K562 (cell line): Measurements from ENCODE around the gene SLC6A16. TPM values are rescaled to one million over a fixed set of nuclear protein-coding genes. Genes with fewer than 3 reads are reported as not detected.

Experiments
- ATAC-seq: fragments of 200-7000 bp; cut with Tn5 transposase; 3 replicates; pipeline ENCODE4 v1.9.1; 2020; ENCODE audit warnings: moderate library complexity
- BruUV-seq: library from RNA; stranded (reverse); fragments of 400-500 nt; replicated peaks from 2 replicates; lab custom pipeline; 2021; lab: Mats Ljungman, UMichigan
- CTCF ChIA-PET: fragments of 300-600 bp; formaldehyde crosslinking; extraction: SDS; loops from one replicate; lab custom pipeline; 2021; ENCODE audit warnings: low intra/inter-chr PET ratio; lab: Yijun Ruan, JAX
- POLR2A ChIA-PET: fragments of 300-600, 350-650 bp; sonication (Branson Sonifier 250); formaldehyde crosslinking; extraction: SDS; loops from one replicate; lab custom pipeline; 2021; ENCODE audit warnings: antibody characterized with exemption, inconsistent platforms; lab: Yijun Ruan, JAX
- DNase-seq, 4 experiments: peaks; one replicate each; pipeline versions ENCODE4 v3.0.0 to v3.0.0-alpha.2; 2011 to 2018; ENCODE audit warnings: low spot score in 3 of 4, mixed read lengths in 3 of 4; ENCODE audit errors: extremely low read depth in 1 of 4
- FAIRE-seq: peaks from 2 replicates; lab custom pipeline; 2011; peaks lifted over from hg19 to GRCh38; lab: Jason Lieb, UNC
- H2AFZ ChIP-seq: 2 replicates; pipeline ENCODE4 v1.6.0; 2011; ENCODE audit warnings: low read depth, low read length, control low read depth, inconsistent platforms
- H3K27ac ChIP-seq: fragments of 200-600 bp; 3 replicates; pipeline ENCODE4 v1.8.0; 2011; ENCODE audit warnings: low read depth, mild to moderate bottlenecking, control low read depth, inconsistent platforms, low read length, moderate library complexity, mixed read lengths; ENCODE audit errors: extremely low read depth
- H3K27me3 ChIP-seq, 2 experiments: fragments of 300-600 bp in 1 of 2; 2 replicates in 1 of 2; 3 replicates in 1 of 2; pipeline versions ENCODE4 v1.6.0 to v1.8.0; 2011; ENCODE audit warnings: inconsistent platforms in 2 of 2, low read length in 2 of 2, mild to moderate bottlenecking in 1 of 2, mixed read lengths in 1 of 2, moderate library complexity in 1 of 2; ENCODE audit not compliant: control insufficient read depth in 2 of 2, insufficient read depth in 2 of 2
- H3K36me3 ChIP-seq: fragments of 300-600 bp; 3 replicates; pipeline ENCODE4 v1.8.0; 2011; ENCODE audit warnings: mild to moderate bottlenecking, low read length, inconsistent platforms; ENCODE audit not compliant: control insufficient read depth, insufficient read depth
- H3K4me1 ChIP-seq, 2 experiments: fragments of 200-600 bp in 1 of 2; replicated peaks in 1 of 2; 2 replicates in 1 of 2; 3 replicates in 1 of 2; pipeline versions ENCODE4 v1.5.1 to v1.8.0; 2011; ENCODE audit warnings: inconsistent platforms in 2 of 2, low read length in 2 of 2, mild to moderate bottlenecking in 1 of 2, mixed read lengths in 1 of 2, moderate library complexity in 1 of 2; ENCODE audit not compliant: control insufficient read depth in 2 of 2, insufficient read depth in 2 of 2
- H3K4me2 ChIP-seq: 2 replicates; pipeline ENCODE4 v1.6.1; 2011; ENCODE audit warnings: low read length, control low read depth, inconsistent platforms, mixed read lengths; ENCODE audit not compliant: insufficient read depth
- H3K4me3 ChIP-seq: fragments of 200-600 bp; sonication (generic), shearing (Covaris generic); 2 replicates; pipeline ENCODE4 v1.5.1; 2016; ENCODE audit warnings: control low read depth, inconsistent platforms
- H3K79me2 ChIP-seq: fragments of 200-600 bp; 3 replicates; pipeline ENCODE4 v1.8.0; 2011; ENCODE audit warnings: low read length, inconsistent platforms; ENCODE audit not compliant: control insufficient read depth, insufficient read depth
- H3K9ac ChIP-seq, 2 experiments: 2 replicates each; pipeline versions ENCODE4 v1.6.0 to v1.6.1; 2011; ENCODE audit warnings: low read depth in 2 of 2, low read length in 2 of 2, control low read depth in 1 of 2, inconsistent platforms in 1 of 2, mild to moderate bottlenecking in 1 of 2, mixed read lengths in 1 of 2; ENCODE audit not compliant: insufficient read depth in 1 of 2
- H3K9me1 ChIP-seq: one replicate; pipeline ENCODE4 v1.6.0; 2011; ENCODE audit warnings: inconsistent platforms, mild to moderate bottlenecking, low read length, moderate library complexity; ENCODE audit not compliant: control insufficient read depth, insufficient read depth
- H3K9me3 ChIP-seq: replicated peaks from 2 replicates; pipeline ENCODE4 v1.5.1; 2011; ENCODE audit warnings: low read depth, low read length, inconsistent platforms; ENCODE audit not compliant: control insufficient read depth, insufficient read depth
- H4K20me1 ChIP-seq: replicated peaks from 2 replicates; pipeline ENCODE4 v1.6.1; 2011; ENCODE audit warnings: low read length, inconsistent platforms, mixed read lengths; ENCODE audit not compliant: control insufficient read depth, insufficient read depth
- ARID1B ChIP-seq: fragments of 450-650 bp; IDR thresholded peaks from 2 replicates; pipeline ENCODE4 v1.6.1; 2016; ENCODE audit warnings: antibody characterized with exemption, mild to moderate bottlenecking, inconsistent platforms
- ARNT ChIP-seq, 2 experiments: fragments of 450-650 bp; IDR thresholded peaks; 2 replicates each; pipeline ENCODE4 v1.6.1; 2016; ENCODE audit warnings: mild to moderate bottlenecking in 1 of 2
- DPF2 ChIP-seq: fragments of 450-650 bp; IDR thresholded peaks from 2 replicates; pipeline ENCODE4 v1.6.1; 2016
- ETS1 ChIP-seq: conservative IDR thresholded peaks from 2 replicates; pipeline ENCODE4 v1.6.1; 2011; ENCODE audit warnings: low read depth, mild to moderate bottlenecking, low read length; ENCODE audit not compliant: control insufficient read depth
- ETV5 ChIP-seq: sonication (generic); formaldehyde crosslinking; IDR thresholded peaks from 2 replicates; pipeline ENCODE4 v1.4.0; 2020; ENCODE audit warnings: low read depth, mild to moderate bottlenecking, missing genetic modification reagents
- HDGF ChIP-seq: fragments of 450-650 bp; IDR thresholded peaks from 2 replicates; pipeline ENCODE4 v1.6.1; 2016
- MECOM ChIP-seq: fragments of 250-450 bp; sonication (Bioruptor Pico); IDR thresholded peaks from 2 replicates; pipeline ENCODE4 v1.8.0; 2022; ENCODE audit warnings: inconsistent platforms
- MYBL2 ChIP-seq, 2 experiments: fragments of 450-650 bp in 1 of 2; sonication (generic) in 1 of 2; formaldehyde crosslinking in 1 of 2; IDR thresholded peaks; 2 replicates each; pipeline versions ENCODE4 v1.6.1 to v1.8.1; 2017 to 2022; ENCODE audit warnings: borderline replicate concordance in 1 of 2, inconsistent platforms in 1 of 2, low read depth in 1 of 2, mild to moderate bottlenecking in 1 of 2, missing genetic modification reagents in 1 of 2, moderate library complexity in 1 of 2
- NBN ChIP-seq: fragments of 450-650 bp; IDR thresholded peaks from 2 replicates; pipeline ENCODE4 v1.6.1; 2016; ENCODE audit warnings: low read depth, mild to moderate bottlenecking
- NR2F6 ChIP-seq: fragments of 450-650 bp; formaldehyde crosslinking; IDR thresholded peaks from 2 replicates; pipeline ENCODE4 v1.4.0; 2020; ENCODE audit warnings: mild to moderate bottlenecking
- PHF21A ChIP-seq: fragments of 450-650 bp; IDR thresholded peaks from 2 replicates; pipeline ENCODE4 v1.6.1; 2017; ENCODE audit warnings: low read depth, borderline replicate concordance
- POLR2AphosphoS2 ChIP-seq: IDR thresholded peaks from 2 replicates; pipeline ENCODE4 v1.6.1; 2012; ENCODE audit warnings: low read length, improper control_type of control experiment
- POLR2AphosphoS5 ChIP-seq: IDR thresholded peaks from 2 replicates; pipeline ENCODE4 v1.6.1; 2011; ENCODE audit warnings: mild to moderate bottlenecking, low read depth, low read length, moderate library complexity; ENCODE audit not compliant: control insufficient read depth, insufficient read depth
- POLR2B ChIP-seq: fragments of 450-650 bp; IDR thresholded peaks from 2 replicates; pipeline ENCODE4 v1.6.1; 2018; ENCODE audit warnings: low read depth; ENCODE audit not compliant: partially characterized antibody
- POLR2G ChIP-seq: fragments of 200-400 bp; formaldehyde crosslinking; IDR thresholded peaks from 2 replicates; pipeline ENCODE4 v1.6.1; 2017; ENCODE audit warnings: low read depth, mild to moderate bottlenecking, antibody characterized with exemption, low read length, moderate library complexity
- RBM22 ChIP-seq: fragments of 200-400 bp; formaldehyde crosslinking; IDR thresholded peaks from 2 replicates; pipeline ENCODE4 v1.6.1; 2018; ENCODE audit warnings: low read length, low read depth; ENCODE audit not compliant: poor library complexity, severe bottlenecking
- SPI1 ChIP-seq: IDR thresholded peaks from 2 replicates; pipeline ENCODE4 v1.6.1; 2011; ENCODE audit warnings: low read depth, low read length, control low read depth, borderline replicate concordance
- SREBF2 ChIP-seq: sonication (generic); formaldehyde crosslinking; IDR thresholded peaks from 2 replicates; pipeline ENCODE4 v1.4.0; 2020; ENCODE audit warnings: mild to moderate bottlenecking, missing genetic modification reagents
- U2AF1 ChIP-seq: fragments of 200-400 bp; formaldehyde crosslinking; optimal IDR thresholded peaks from 2 replicates; pipeline ENCODE3; 2017; ENCODE audit warnings: mild to moderate bottlenecking, low read depth, low read length, moderate library complexity
- ZNF551 ChIP-seq: fragments of 250-450 bp; sonication (Bioruptor Pico); IDR thresholded peaks from 2 replicates; pipeline ENCODE4 v1.5.0; 2021; ENCODE audit warnings: mild to moderate bottlenecking, moderate library complexity
- WGBS: fragments of 100-300 bp; shearing (Covaris generic); methylation state at CpG from one replicate; pipeline ENCODE4 v1.1.6; 2016; ENCODE audit warnings: low coverage, mixed read lengths; ENCODE audit not compliant: insufficient coverage; ENCODE audit errors: missing lambda C conversion rate; 5-methylcytosine and 5-hydroxymethylcytosine counted together
- in situ Hi-C: fragments of 300-500 bp; cut with MboI; formaldehyde crosslinking; loops from 4 replicates; pipeline ENCODE4 v1.15.0; 2018; ENCODE audit warnings: inconsistent platforms, mixed read lengths
- intact Hi-C: fragments of 100-400 bp; cut with micrococcal nuclease; formaldehyde crosslinking; loops from 2 replicates; pipeline ENCODE4 v1.14.2; 2022
- polyA plus RNA-seq, 8 experiments: library from polyadenylated mRNA; depleted of rRNA in 4 of 8; stranded (reverse) in 5 of 8; unstranded in 3 of 8; fragments of >200 nt; fragmentation: Nextera tagmentation in 2 of 8; fragmentation: Illumina TruSeq in 1 of 8; extraction: Ambion mirVana in 2 of 8; extraction: Trizol in 1 of 8; gene quantifications; 2 replicates each; pipeline versions ENCODE4 v1.2.1 to v1.2.3, GENCODE V29; 2011 to 2014; ENCODE audit warnings: inconsistent platforms in 1 of 8, missing spikeins in 1 of 8
- total RNA-seq, 7 experiments: library from RNA; depleted of rRNA in 6 of 7; stranded (reverse); fragments of >200 nt in 6 of 7; fragmentation: Illumina TruSeq in 2 of 7; extraction: Trizol in 2 of 7; gene quantifications; 2 replicates each; pipeline versions ENCODE4 v1.2.1 to v1.2.3, GENCODE V29; 2011 to 2021; ENCODE audit warnings: low replicate concordance in 1 of 7

SLC6A16 gene
- total and polyA plus RNA-seq, 9 of the 15 experiments (the other 6 are each of a cell fraction or from before 2014, with no cell fraction given) = 0.05 to 0.95 (median 0.36) TPM

- H3K4me3 ChIP-seq = peak overlapping the region; percentile 31; the same call in 1 of the 2 replicates
- ATAC-seq (no peak), FAIRE-seq (no peak), DNase-seq (peak in 2 of 4 experiments; percentile 50 to 53)
- H3K9ac ChIP-seq = peak overlapping the region; percentile 50 to 82; a peak in 3 of 4 replicates
- H3K79me2 ChIP-seq = peaks cover 7% of the 10 kb centered on the region; the same call in 1 of the 3 replicates
- H3K9me3 ChIP-seq = peaks cover 2% of the 10 kb centered on the region; the same call in 1 of the 2 replicates
- 26% methylated on average over 19 of the region's 27 CpGs for whole genome bisulfite sequencing
- in situ Hi-C loops = no loop called here
- H3K27me3 ChIP-seq = no peaks in the 10 kb centered on the region
- peak overlapping the region; percentile 57 for H3K4me2 ChIP-seq
- POLR2A ChIA-PET = interaction anchor here (0.6 to 1.0 kb wide), 4 partner anchors 9 to 61 kb away, joined by 3 to 5 read pairs (median 4); partner anchors contain the start of gene GFY
- H3K36me3 ChIP-seq = peaks cover 5% of the 10 kb centered on the region; the same call in 1 of the 3 replicates
- peaks cover 14 to 52% of the 10 kb centered on the region in 2 experiments for H3K4me1 ChIP-seq
- CTCF ChIA-PET = interaction anchor here (0.7 kb wide), 1 partner anchor 80 kb away, joined by 4 read pairs; no protein-coding TSS in a partner anchor
- H3K27ac ChIP-seq = peak overlapping the region; percentile 73
- no peaks in the 10 kb centered on the region for H4K20me1 ChIP-seq
- no peaks in the 10 kb centered on the region for H3K9me1 ChIP-seq
- no TSS peak for BruUV-seq
- intact Hi-C loops = no loop called here
- peak overlapping the region; percentile 64 for H2AFZ ChIP-seq
- no peak for TF ChIP-seq U2AF1
- TF ChIP-seq POLR2AphosphoS5 = no peak
- no peak for TF ChIP-seq MECOM (CRISPR knock-in tag)
- TF ChIP-seq PHF21A = 0 out of 2 replicates have a peak, but pooled peaks have one; percentile 44
- 0 out of 2 replicates have a peak, but pooled peaks have one; percentile 73 for TF ChIP-seq DPF2
- TF ChIP-seq SPI1 = no peak
- TF ChIP-seq POLR2G = 0 out of 2 replicates have a peak, but pooled peaks have one; percentile 37
- no peak for TF ChIP-seq MYBL2 (IDR thresholded peaks at IDR 0.05; ENCODE audit: low read depth)
- TF ChIP-seq MYBL2 (CRISPR knock-in tag; IDR thresholded peaks at IDR 0.05; ENCODE audit: borderline replicate concordance) = no peak
- TF ChIP-seq NBN = 0 out of 2 replicates have a peak, but pooled peaks have one; percentile 51
- TF ChIP-seq POLR2AphosphoS2 = no peak
- TF ChIP-seq ARNT (IDR thresholded peaks at IDR 0.05) = 0 out of 4 replicates have a peak, but pooled peaks of 1 of the 2 experiments have one; percentile 8
- TF ChIP-seq ETV5 (CRISPR knock-in tag) = 0 out of 2 replicates have a peak, but pooled peaks have one; percentile 1
- no peak for TF ChIP-seq RBM22
- 0 out of 2 replicates have a peak, but pooled peaks have one; percentile 58 for TF ChIP-seq ARID1B
- no peak for TF ChIP-seq ZNF551 (CRISPR knock-in tag)
- TF ChIP-seq HDGF = no peak
- TF ChIP-seq ETS1 = no peak
- no peak for TF ChIP-seq NR2F6 (CRISPR knock-in tag)
- TF ChIP-seq SREBF2 = no peak
- no peak for TF ChIP-seq POLR2B
Observed at GRCh38 chr19:49364083-49364737, 39.2 kb upstream of the SLC6A16 start.
